Effector CD8-positive, alpha-beta T cell (primary cell): ENCODE measurements around the gene BBS9.
"Not testable (repeated sequence)": the region's sequence is repeated elsewhere in the genome, so short reads cannot be mapped to it uniquely, and the experiment has no call there.

ENCODE experiments used
- DNase-seq: peaks from one replicate; lab custom pipeline; 2025; lab: John Stamatoyannopoulos, UW

Gene BBS9

GRCh38 chr7:33494474-33494873 lies 365.1 kb downstream of the BBS9 start:
- DNase-seq, result no peak

DNA sequence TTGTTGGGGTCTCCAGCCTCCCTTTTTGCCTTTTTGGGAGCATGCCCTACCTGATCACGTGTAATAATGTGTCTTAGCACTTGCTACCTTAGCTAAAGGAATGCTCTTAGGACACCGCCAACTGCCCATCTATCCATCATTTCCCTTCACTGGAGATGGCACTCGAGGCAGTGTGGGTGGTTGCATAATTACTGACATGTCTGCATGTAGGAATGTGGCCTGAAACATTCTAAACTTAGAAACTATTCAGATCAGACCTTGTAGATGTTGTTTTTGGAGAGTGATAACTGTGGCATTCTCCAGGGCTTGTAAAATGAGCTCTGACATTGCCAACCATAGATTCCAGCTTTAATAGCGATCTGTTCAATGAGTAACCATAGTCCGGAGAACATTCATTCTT lies 365.8 kb downstream of the BBS9 start:
- DNase-seq, result no peak

GRCh38 chr7:33497051-33497450 lies 367.7 kb downstream of the BBS9 start:
- DNase-seq, result no peak

DNA sequence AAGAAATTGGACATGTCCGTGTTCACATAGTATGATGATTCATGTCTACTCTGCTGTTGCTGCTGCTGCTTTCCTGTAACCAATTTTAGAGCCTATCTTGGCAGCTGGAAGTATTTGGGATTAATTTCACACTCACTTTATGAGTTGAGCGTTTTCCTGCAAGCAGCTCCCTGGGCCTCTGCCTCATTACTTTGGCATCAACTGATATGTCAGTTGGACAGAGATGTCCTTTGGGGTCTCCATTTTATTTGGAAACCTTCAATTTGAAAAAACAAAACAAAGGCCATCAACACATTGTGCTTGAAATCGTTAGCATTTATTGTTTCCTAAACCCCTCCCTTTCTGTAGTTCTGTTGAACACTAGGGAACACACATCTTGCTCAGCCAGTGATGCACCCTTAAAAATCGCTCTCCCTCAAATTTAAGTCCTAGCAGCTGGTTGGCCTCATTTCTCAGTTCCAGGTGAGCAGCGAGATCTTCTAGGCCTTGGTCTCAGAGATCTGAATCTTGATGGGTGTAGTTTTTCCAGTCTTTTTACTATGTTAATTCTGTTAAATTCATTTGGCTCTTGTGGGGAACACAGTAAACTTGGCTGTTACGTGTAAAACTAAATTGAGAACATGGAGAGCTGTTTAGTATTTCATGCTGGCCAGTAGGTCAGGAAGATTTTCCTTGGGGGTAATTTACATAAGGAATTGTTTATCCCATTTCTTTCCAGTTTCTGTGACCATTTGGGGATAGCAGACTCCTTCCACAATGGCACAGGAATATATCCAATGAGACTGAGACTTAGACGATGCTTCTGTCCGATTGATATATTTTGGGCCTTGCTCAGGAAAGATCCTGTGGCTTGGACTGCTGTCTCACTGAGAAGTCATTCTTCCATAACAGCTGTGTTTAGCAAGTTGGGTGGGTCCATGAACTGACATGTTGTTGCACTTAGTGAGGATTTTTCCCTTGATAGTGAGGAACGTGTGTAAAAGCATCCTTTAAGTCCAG lies 371.6 kb downstream of the BBS9 start:
- no peak for DNase-seq

GRCh38 chr7:33503014-33503413 lies 373.6 kb downstream of the BBS9 start:
- no peak for DNase-seq

DNA sequence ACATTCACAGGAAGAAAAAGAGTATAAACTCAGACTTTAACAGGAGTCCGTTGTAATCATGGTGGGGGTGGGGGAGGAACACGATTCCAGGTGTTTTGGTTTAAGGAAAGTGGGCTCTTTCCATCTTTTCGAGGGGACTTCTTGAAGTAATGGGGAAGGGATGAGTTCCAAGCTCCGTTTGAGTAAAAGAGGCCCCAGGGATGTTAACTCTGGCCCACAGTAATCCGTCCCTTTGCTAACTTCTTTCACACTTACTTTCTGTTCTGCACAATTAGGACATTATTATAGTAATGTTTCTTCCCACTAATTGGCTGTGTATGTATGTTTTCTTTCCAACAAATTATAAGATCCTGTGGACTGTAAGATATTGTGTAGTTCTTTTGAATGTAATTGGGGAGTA lies 374.4 kb downstream of the BBS9 start:
- no peak for DNase-seq

DNA sequence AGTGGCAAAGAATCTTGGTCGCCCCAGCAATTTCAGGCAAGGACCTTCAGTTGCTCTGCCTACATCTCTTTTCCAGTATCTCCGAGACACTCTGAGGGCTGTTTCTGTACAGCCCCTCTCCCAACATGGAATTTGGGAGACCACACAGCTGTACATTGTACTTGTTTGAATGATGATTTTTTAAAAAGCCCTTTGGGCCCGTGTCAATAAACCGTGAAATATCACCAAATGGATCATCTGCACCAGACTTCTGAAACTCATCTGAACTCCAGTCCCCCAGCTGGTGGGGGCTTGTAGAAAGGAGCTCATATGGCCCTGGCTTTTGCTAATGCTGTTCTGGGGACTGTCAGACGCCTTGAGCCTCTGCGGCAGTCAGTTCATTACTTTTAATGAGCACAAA lies 374.9 kb downstream of the BBS9 start:
- DNase-seq, result no peak

- no peak for DNase-seq
Measured at GRCh38 chr7:33509206-33509605, 379.8 kb downstream of the BBS9 start.

GRCh38 chr7:33511778-33512177 lies 382.4 kb downstream of the BBS9 start:
- no peak for DNase-seq

DNA sequence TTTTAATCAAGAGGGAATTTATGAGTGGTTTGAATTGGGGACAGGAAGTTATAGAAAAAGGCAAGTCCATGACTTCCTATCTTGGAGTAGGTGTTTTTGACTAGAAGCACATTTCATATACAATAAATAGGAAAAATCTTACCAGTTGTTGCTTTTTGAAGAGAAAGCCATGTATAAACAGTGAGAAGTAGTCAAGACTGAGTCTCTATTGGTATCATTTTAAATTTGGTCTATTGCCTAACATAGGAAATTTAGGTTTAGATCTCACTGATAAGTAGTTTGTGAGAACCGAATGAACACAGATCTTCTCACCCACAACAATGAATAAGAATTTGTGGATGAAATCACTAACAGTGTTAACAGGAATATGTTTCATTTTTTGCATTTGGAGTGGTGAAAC lies 387.2 kb downstream of the BBS9 start:
- DNase-seq, result no peak

- DNase-seq, result no peak
Measured at GRCh38 chr7:33517191-33517590, 387.8 kb downstream of the BBS9 start.

GRCh38 chr7:33527008-33527407 lies 397.6 kb downstream of the BBS9 start:
- DNase-seq, result not testable (repeated sequence)

DNA sequence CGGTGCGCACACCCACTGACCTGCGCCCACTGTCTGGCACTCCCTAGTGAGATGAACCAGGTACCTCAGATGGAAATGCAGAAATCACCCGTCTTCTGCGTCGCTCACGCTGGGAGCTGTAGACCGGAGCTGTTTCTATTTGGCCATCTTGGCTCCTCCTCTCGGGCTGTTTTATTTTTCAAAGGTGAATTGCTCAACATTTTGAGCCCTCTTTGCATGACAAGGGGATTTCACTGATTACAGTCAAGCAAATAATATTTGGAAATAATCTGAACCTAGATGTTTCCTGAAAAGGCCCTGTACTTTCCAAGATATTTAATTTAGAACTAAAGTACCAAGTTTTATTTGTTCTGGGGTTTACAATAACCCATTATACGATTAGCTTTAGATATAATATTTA lies 398.2 kb downstream of the BBS9 start:
- not testable (repeated sequence) for DNase-seq

- no peak for DNase-seq
Measured at GRCh38 chr7:33529070-33529469, 399.7 kb downstream of the BBS9 start.

DNA sequence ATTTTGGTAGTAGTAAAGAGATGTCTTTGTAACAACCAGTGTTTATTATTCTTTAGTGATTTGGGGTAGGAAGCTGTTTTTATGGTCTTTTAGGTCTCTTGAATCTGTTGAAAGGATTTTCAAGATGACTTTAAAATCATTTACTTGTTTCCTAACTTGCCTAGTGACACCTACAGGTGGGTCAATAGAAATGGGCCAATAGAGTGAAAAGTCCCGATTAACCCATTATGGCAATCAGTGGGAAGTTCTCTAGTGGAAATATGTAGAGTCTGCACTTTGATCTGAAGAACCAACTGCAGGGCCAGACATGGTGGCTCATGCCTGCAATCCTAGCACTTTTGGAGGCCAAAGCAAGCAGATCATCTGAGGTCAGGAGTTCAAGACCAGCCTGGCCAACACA lies 401.3 kb downstream of the BBS9 start:
- DNase-seq, result no peak

- no peak for DNase-seq
Measured at GRCh38 chr7:33531888-33532287, 402.5 kb downstream of the BBS9 start.

- DNase-seq, result no peak
Measured at GRCh38 chr7:33534833-33535232, 405.5 kb downstream of the BBS9 start.

DNA sequence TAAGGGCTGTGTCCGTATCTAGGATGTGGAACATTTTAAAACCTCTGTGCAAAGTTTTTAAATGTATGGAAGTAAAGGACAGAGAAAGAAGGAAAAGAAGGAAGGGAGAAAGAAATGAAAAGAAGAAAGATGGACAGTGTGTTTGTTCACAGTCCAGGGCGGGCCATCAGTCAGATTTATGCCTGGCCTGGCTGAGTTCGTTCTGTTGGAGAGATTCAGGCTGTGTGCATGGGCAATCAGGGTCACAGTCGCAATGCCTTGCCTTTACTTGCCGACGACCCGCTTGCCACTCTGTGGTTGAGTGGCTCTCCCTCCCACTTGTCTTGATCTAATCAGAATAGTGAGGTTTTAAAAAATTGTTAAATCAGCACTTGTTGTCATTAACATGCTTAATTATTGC lies 406.6 kb downstream of the BBS9 start:
- no peak for DNase-seq

GRCh38 chr7:33536398-33537103 lies 407.2 kb downstream of the BBS9 start:
- DNase-seq, result no peak

- no peak for DNase-seq
Measured at GRCh38 chr7:33537104-33537477, 407.7 kb downstream of the BBS9 start.

GRCh38 chr7:33539198-33539597 lies 409.8 kb downstream of the BBS9 start:
- no peak for DNase-seq

DNA sequence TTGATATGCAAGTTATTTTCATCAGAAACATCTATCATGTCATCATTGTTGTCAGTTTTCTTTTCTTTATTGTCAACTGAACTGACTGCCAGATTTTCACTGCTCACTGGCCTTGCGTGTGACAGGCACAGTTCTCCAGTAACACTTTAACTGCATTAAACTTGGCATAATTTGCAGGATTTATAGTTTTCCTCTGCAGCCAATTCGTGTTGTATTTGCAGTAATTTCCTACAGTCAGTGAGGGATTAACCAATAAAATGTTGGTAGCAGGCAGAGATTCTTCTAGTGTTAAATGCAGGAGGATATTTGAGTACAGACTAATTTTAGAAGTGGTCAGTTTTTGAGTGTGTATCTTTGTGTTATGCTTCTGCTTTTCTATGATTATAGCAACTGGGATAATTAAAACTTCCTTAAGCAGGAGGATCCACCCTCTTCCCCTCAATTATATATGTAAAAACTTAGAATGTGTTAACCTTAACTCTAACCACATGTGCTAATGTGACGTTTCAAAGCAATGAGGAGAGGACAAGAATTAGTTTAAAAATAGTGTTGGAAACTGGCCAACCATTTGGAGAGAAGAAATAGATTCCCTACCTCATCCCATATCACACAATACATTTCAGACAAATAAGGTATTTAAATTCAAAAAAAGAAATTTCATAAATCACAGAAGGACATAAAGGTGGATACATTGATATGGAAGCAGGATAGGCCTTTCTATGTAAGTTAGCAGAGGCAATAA lies 410.5 kb downstream of the BBS9 start:
- DNase-seq, result no peak
